Neural progenitor cell (in vitro differentiated cells): ENCODE results near the gene TMEM127. TPM values are rescaled to one million over a fixed set of nuclear protein-coding genes. Genes with fewer than 3 reads are reported as not detected.
A peak's percentile ranks its signal among the peaks of the same experiment; 100 is the strongest.
"Not testable (repeated sequence)": the region's sequence is repeated elsewhere in the genome, so short reads cannot be mapped to it uniquely, and the experiment has no call there.

Experiments used
- DNase-seq: peaks from one replicate; pipeline ENCODE4 v3.0.0-alpha.2; 2016; ENCODE audit warnings: low spot score
- H2AFZ ChIP-seq: fragments of 200-600 bp; sonication (generic); replicated peaks from 2 replicates; pipeline ENCODE4 v1.6.1; 2016; ENCODE audit warnings: antibody characterized with exemption
- H3F3A ChIP-seq: fragments of 200-600 bp; sonication (generic); 2 replicates; pipeline ENCODE4 v1.6.1; 2016; ENCODE audit warnings: antibody characterized with exemption, low read depth
- H3K27ac ChIP-seq: fragments of 200-600 bp; sonication (generic); 2 replicates; pipeline ENCODE4 v1.5.1; 2016; ENCODE audit warnings: mild to moderate bottlenecking
- H3K27me3 ChIP-seq: fragments of 200-600 bp; sonication (generic); 2 replicates; pipeline ENCODE4 v1.6.1; 2016; ENCODE audit warnings: mild to moderate bottlenecking, moderate library complexity
- H3K36me3 ChIP-seq: fragments of 200-600 bp; sonication (generic); 2 replicates; pipeline ENCODE4 v1.5.1; 2016
- H3K4me1 ChIP-seq: fragments of 200-600 bp; sonication (generic); 2 replicates; pipeline ENCODE4 v1.6.1; 2016; ENCODE audit warnings: mixed run types
- H3K4me2 ChIP-seq: fragments of 200-600 bp; sonication (generic); 2 replicates; pipeline ENCODE4 v1.6.1; 2016
- H3K4me3 ChIP-seq: fragments of 200-600 bp; sonication (generic); 2 replicates; pipeline ENCODE4 v1.5.1; 2016
- H3K79me2 ChIP-seq: fragments of 200-600 bp; sonication (generic); 2 replicates; pipeline ENCODE4 v1.6.1; 2016; ENCODE audit warnings: low read depth
- H3K9ac ChIP-seq: fragments of 200-600 bp; sonication (generic); 2 replicates; pipeline ENCODE4 v1.6.1; 2016
- H3K9me3 ChIP-seq: fragments of 200-600 bp; sonication (generic); 2 replicates; pipeline ENCODE4 v1.5.1; 2016; ENCODE audit warnings: low read depth
- H4K20me1 ChIP-seq: fragments of 200-600 bp; sonication (generic); 2 replicates; pipeline ENCODE4 v1.6.1; 2016; ENCODE audit warnings: low read depth
- H3K27ac Mint-ChIP-seq: 3 replicates; pipeline ENCODE4 v1.8.0; 2021; ENCODE audit warnings: mixed read lengths
- H3K27me3 Mint-ChIP-seq: 2 replicates; pipeline ENCODE4 v1.8.0; 2022; ENCODE audit warnings: low read depth, mild to moderate bottlenecking, inconsistent platforms, moderate library complexity, mixed read lengths; ENCODE audit not compliant: insufficient read depth
- H3K36me3 Mint-ChIP-seq: 3 replicates; pipeline ENCODE4 v1.8.0; 2021; ENCODE audit warnings: mixed read lengths
- H3K4me1 Mint-ChIP-seq: 3 replicates; pipeline ENCODE4 v1.8.0; 2021; ENCODE audit warnings: mixed read lengths
- H3K4me3 Mint-ChIP-seq: 3 replicates; pipeline ENCODE4 v1.8.0; 2021; ENCODE audit warnings: mild to moderate bottlenecking, moderate library complexity, mixed read lengths
- H3K9me3 Mint-ChIP-seq: 3 replicates; pipeline ENCODE4 v1.8.0; 2020; ENCODE audit warnings: mixed read lengths
- EZH2 ChIP-seq: fragments of 200-600 bp; sonication (generic); IDR thresholded peaks from 2 replicates; pipeline ENCODE4 v1.6.1; 2017; ENCODE audit warnings: antibody characterized with exemption, mild to moderate bottlenecking, moderate library complexity
- EZH2phosphoT487 ChIP-seq: fragments of 200-600 bp; sonication (generic); IDR thresholded peaks from 2 replicates; pipeline ENCODE4 v1.6.1; 2017; ENCODE audit warnings: antibody characterized with exemption
- total RNA-seq: library from RNA; depleted of rRNA; stranded (reverse); fragments of >200 nt; gene quantifications from 2 replicates; pipeline ENCODE4 v1.2.3, GENCODE V29; 2015; ENCODE audit warnings: low replicate concordance
- TF ChIP-seq, protein P1 (sequence below): fragments of 200-600 bp; sonication (generic); IDR thresholded peaks from 2 replicates; pipeline ENCODE4 v1.5.1; 2017; ENCODE audit warnings: antibody characterized with exemption, mild to moderate bottlenecking

The TMEM127 gene
- total RNA-seq, 1 donor from 2014 or later: 9.1 TPM

DNA sequence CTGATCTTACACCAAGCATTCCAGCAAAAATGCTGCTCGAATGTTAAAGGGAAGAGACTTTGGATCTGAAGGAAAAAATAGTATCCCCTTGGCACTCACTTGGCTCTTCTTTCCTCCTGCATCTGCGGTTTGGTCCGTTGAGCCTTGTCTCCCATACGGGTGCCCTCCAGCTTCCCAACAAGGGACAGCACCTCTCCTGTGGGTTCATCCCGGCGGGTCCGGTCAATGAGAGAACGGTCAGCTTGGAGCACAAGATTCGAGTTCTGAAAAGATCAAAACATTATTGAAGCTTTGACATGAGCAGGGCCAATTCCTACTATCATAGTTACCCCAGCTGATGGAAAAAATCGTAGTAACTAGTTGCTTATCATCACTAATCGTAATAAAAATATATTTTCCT, 38.8 kb upstream of the TMEM127 start:
- Histone ChIP-seq H3K9me3 (no peaks in the 10 kb centered on the region), H3K4me3 (peak overlapping the region; percentile 94), H4K20me1 (peaks cover 30% of the 10 kb centered on the region), H2AFZ (no peak overlapping the region), H3F3A (peaks cover 8% of the 10 kb centered on the region), H3K36me3 (peaks cover 23% of the 10 kb centered on the region), H3K4me2 (peak overlapping the region; percentile 85), H3K27me3 (no peaks in the 10 kb centered on the region), H3K9ac (peak overlapping the region; percentile 85), H3K79me2 (peaks cover 56% of the 10 kb centered on the region), H3K27ac (no peak overlapping the region), H3K4me1 (peaks cover 16% of the 10 kb centered on the region)
- peaks cover 29% of the 10 kb centered on the region for H3K36me3 Mint-ChIP-seq
- H3K27me3 Mint-ChIP-seq: peaks cover 2% of the 10 kb centered on the region
- H3K4me3 Mint-ChIP-seq: peak overlapping the region; percentile 100
- H3K9me3 Mint-ChIP-seq: no peaks in the 10 kb centered on the region
- H3K27ac Mint-ChIP-seq: no peak overlapping the region
- DNase-seq: no peak
- peaks cover 25% of the 10 kb centered on the region for H3K4me1 Mint-ChIP-seq
- TF ChIP-seq EZH2phosphoT487 (no peak), EZH2 (no peak)
- TF ChIP-seq, protein P1, sequence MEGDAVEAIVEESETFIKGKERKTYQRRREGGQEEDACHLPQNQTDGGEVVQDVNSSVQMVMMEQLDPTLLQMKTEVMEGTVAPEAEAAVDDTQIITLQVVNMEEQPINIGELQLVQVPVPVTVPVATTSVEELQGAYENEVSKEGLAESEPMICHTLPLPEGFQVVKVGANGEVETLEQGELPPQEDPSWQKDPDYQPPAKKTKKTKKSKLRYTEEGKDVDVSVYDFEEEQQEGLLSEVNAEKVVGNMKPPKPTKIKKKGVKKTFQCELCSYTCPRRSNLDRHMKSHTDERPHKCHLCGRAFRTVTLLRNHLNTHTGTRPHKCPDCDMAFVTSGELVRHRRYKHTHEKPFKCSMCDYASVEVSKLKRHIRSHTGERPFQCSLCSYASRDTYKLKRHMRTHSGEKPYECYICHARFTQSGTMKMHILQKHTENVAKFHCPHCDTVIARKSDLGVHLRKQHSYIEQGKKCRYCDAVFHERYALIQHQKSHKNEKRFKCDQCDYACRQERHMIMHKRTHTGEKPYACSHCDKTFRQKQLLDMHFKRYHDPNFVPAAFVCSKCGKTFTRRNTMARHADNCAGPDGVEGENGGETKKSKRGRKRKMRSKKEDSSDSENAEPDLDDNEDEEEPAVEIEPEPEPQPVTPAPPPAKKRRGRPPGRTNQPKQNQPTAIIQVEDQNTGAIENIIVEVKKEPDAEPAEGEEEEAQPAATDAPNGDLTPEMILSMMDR: no peak

DNA sequence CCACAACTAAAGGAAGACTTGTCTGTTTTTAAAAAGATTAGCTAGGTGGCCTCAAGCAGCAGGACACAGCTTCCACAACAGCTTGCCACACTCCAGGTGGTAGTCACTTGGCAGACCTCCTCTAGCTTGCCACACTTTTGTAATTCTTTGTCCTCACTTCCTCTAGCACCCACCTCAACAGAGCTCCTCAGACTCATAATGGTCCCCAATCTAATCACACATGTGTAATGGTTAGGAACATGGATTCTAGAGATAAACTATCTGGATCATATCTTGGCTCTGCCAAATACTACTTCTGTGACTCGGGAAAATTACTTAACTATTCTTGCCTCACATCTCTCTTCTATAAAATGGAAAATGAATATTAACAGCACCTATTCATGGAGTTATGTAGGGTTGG, 36.1 kb upstream of the TMEM127 start:
- Histone ChIP-seq H3K36me3 (peaks cover 29% of the 10 kb centered on the region), H3K4me2 (no peak overlapping the region), H3K4me1 (peaks cover 16% of the 10 kb centered on the region), H3F3A (peaks cover 8% of the 10 kb centered on the region), H3K27me3 (no peaks in the 10 kb centered on the region), H3K9me3 (no peaks in the 10 kb centered on the region), H3K27ac (no peak overlapping the region), H2AFZ (no peak overlapping the region), H3K9ac (no peak overlapping the region), H4K20me1 (peaks cover 33% of the 10 kb centered on the region), H3K79me2 (peaks cover 56% of the 10 kb centered on the region), H3K4me3 (no peak overlapping the region)
- TF ChIP-seq, protein P1: no peak
- no peak for TF ChIP-seq EZH2phosphoT487
- no peak for TF ChIP-seq EZH2
- no peak overlapping the region for H3K4me3 Mint-ChIP-seq
- H3K9me3 Mint-ChIP-seq: no peaks in the 10 kb centered on the region
- peaks cover 46% of the 10 kb centered on the region for H3K36me3 Mint-ChIP-seq
- DNase-seq: no peak
- no peak overlapping the region for H3K27ac Mint-ChIP-seq
- H3K27me3 Mint-ChIP-seq: peaks cover 2% of the 10 kb centered on the region
- peaks cover 23% of the 10 kb centered on the region for H3K4me1 Mint-ChIP-seq

DNA sequence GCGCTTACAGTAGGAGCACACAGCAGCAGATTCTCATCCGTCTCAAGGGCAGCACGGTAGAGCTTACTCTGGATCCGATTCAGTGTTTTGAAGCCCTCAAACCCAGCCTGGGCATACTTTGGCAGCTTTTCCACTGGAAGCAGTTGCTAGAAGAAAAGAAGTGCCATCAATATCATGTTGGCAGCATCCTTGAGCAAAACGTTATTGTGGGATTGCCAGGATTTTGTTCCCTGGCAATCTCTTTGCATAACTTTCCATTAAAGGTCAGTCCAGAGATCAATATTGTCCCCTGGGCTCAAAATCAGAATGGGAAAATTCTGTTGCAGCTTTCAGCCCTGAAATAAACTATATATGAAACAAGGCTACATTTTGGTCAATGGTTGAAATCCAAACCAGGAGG, 31.1 kb upstream of the TMEM127 start:
- Histone ChIP-seq H3K4me2 (no peak overlapping the region), H3K4me3 (no peak overlapping the region), H3K27ac (no peak overlapping the region), H4K20me1 (peaks cover 10% of the 10 kb centered on the region), H3K4me1 (no peaks in the 10 kb centered on the region), H3F3A (no peaks in the 10 kb centered on the region), H3K79me2 (peaks cover 12% of the 10 kb centered on the region), H3K27me3 (no peaks in the 10 kb centered on the region), H3K9me3 (no peaks in the 10 kb centered on the region), H3K9ac (no peak overlapping the region), H2AFZ (no peak overlapping the region), H3K36me3 (peaks cover 31% of the 10 kb centered on the region)
- TF ChIP-seq EZH2phosphoT487 (no peak), EZH2 (no peak)
- TF ChIP-seq, protein P1: no peak
- no peak for DNase-seq
- H3K4me1 Mint-ChIP-seq: no peaks in the 10 kb centered on the region
- no peaks in the 10 kb centered on the region for H3K9me3 Mint-ChIP-seq
- no peaks in the 10 kb centered on the region for H3K27me3 Mint-ChIP-seq
- no peak overlapping the region for H3K27ac Mint-ChIP-seq
- no peak overlapping the region for H3K4me3 Mint-ChIP-seq
- H3K36me3 Mint-ChIP-seq: peaks cover 64% of the 10 kb centered on the region

DNA sequence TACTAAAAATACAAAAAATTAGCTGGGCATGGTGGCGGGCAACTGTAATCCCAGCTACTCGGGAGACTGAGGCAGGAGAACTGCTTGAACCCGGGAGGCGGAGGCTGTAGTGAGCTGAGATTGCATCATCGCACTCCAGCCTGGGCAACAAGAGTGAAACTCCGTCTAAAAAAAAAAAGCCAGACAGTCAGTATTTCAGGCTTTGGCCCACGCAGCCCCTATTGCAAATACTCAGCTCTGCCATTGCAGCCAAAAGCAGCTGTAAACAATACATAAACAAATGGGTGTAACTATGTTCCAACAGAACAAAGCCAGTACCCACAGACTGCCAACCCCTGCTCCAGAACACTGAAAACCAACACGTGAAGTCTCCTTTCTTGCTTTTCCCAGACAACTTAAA, 28.5 kb upstream of the TMEM127 start:
- peaks cover 27% of the 10 kb centered on the region for H3K36me3 ChIP-seq
- not testable (repeated sequence) for H3K4me1 Mint-ChIP-seq, H3K9me3 Mint-ChIP-seq

More for the DNA sequence above, 28.5 kb upstream of the TMEM127 start:
- H3K27ac Mint-ChIP-seq, H3K4me3 ChIP-seq, H3K4me3 Mint-ChIP-seq, DNase-seq, H3K79me2 ChIP-seq, H3K4me2 ChIP-seq, H3K9ac ChIP-seq, H3K27me3 ChIP-seq, H4K20me1 ChIP-seq, H3K9me3 ChIP-seq, H3K27me3 Mint-ChIP-seq, H3F3A ChIP-seq, H3K4me1 ChIP-seq, H3K27ac ChIP-seq, H2AFZ ChIP-seq: not testable (repeated sequence)
- peaks cover 69% of the 10 kb centered on the region for H3K36me3 Mint-ChIP-seq
